ENCODE results near the gene GNGT1.
"Not testable (repeated sequence)": the region's sequence is repeated elsewhere in the genome, so short reads cannot be mapped to it uniquely, and the experiment has no call there.

GNGT1 gene

GRCh38 chr7:93902777-93903423, 3.5 kb upstream of the GNGT1 start:
- no peak for DNase-seq (ENCODE audit: low read depth, low spot score)

GRCh38 chr7:93910076-93910994, 4.0 kb downstream of the GNGT1 start:
- no peak for DNase-seq (ENCODE audit: low read depth, low spot score)

DNA sequence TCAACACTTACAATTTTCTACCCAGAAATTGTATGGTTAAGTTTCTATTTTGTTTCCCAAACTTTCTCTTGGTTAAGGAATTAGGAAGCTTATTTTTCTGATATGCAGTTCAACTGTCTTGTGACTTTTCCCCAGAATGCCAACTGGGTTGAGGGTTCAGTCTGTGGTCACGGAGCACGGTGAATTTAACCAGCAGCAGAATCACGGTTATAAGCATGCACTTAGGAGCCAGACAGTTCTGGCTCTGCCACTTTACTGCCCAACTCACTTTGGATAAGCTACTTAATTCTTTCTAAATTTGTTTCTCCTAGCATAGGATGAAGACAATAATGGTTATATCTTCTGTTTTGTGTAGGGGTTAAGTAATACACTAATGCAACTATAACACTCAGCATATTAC, 4.9 kb downstream of the GNGT1 start:
- DNase-seq (ENCODE audit: low read depth, low spot score) = not testable (repeated sequence)

DNA sequence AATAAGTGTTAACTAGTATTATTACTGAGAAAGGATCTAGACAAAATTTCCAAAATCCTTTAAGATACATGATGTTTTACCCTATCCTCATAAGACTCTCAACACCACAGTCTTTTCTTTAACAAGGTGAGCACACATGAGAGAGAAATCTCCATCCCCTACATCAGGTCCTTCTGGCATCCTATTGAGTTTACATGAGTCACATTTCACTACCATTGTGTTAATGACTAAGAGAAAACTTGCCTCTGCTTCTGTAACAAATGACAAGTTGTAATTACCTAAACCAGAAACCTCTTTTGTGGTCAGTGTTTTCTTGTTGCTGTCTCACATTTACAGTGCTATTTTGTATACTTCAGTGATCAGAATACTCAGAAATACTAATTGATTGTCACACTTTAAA, 5.3 kb downstream of the GNGT1 start:
- not testable (repeated sequence) for DNase-seq (ENCODE audit: low read depth, low spot score)

GRCh38 chr7:93913197-93913596, 6.8 kb downstream of the GNGT1 start:
- DNase-seq (ENCODE audit: low read depth, low spot score) = no peak

- no peak for DNase-seq (ENCODE audit: low read depth, low spot score)
These were observed 8.3 kb downstream of the GNGT1 start for GRCh38 chr7:93914581-93915066.

GRCh38 chr7:93915206-93915842, 9.0 kb downstream of the GNGT1 start:
- DNase-seq (ENCODE audit: low read depth, low spot score) = not testable (repeated sequence)

GRCh38 chr7:93915888-93916287, 9.5 kb downstream of the GNGT1 start:
- DNase-seq (ENCODE audit: low read depth, low spot score) = not testable (repeated sequence)

DNA sequence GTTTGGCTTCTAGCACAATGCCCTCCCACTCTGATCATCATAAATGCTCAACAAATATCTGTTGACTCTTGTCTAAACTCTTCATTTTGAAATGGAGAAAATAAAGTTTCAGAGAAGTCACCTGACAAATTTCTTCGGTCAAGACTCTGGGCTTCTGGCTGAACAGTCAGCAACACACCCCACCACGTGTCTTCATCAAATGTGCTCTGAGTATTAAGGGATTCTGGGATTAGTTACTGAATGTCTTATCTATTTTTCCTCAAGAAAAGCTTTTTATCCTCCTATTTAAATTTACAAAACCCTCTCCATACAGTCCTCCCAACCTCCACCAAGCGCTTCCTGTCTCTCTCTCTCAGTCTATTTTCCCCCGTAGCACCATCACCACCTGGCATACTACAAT, 9.9 kb downstream of the GNGT1 start:
- DNase-seq (ENCODE audit: low read depth, low spot score) = not testable (repeated sequence)

- no peak for DNase-seq (ENCODE audit: low read depth, low spot score)
These were observed 14.3 kb downstream of the GNGT1 start for GRCh38 chr7:93920496-93921182.

DNA sequence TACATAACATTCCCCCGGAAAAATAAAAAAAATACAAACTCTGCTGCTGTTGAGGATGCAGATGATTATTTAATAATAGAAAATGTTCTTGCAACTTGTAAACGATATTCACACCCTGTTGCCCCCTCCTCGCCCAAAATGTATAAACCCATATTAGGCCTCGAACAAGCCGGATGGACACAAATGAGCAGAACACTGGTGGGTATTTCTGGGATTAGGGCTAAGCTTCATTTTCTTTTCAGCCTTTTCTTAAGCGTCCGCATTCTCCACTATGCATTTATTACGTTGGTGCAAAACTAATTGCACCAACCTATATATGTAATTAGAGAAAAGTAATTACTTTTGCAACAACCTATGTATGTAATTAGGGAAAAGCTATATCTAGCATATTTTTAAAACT, 14.8 kb downstream of the GNGT1 start:
- no peak for DNase-seq (ENCODE audit: low read depth, low spot score)

- DNase-seq (ENCODE audit: low read depth, low spot score) = no peak
These were observed 15.5 kb downstream of the GNGT1 start, which contains the start of gene GNG11 for GRCh38 chr7:93921607-93922566. GNG11 (plus strand) TSS chr7:93921735; CDS start chr7:93922138, 403 bp downstream.

DNA sequence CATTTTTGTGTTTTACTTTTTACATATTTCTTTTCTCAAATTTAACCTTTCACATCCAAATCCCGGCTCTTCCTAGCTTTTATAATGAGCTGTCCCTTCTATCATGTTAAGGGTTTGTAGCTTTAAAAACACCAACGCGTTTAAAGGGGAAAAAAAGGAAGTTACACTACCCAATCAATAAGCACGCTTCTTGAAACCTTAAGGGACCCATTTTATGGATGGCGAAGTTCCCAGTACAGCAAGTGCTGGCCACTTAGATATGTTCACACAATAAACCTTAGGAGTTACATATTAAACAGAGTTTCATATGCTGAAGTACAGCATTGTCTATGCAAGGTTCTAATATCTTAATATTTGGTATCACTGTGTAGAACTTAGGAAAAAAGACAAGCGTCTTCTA, 16.9 kb downstream of the GNGT1 start:
- no peak for DNase-seq (ENCODE audit: low read depth, low spot score)

GRCh38 chr7:93923942-93924341, 17.6 kb downstream of the GNGT1 start:
- DNase-seq (ENCODE audit: low read depth, low spot score) = no peak

DNA sequence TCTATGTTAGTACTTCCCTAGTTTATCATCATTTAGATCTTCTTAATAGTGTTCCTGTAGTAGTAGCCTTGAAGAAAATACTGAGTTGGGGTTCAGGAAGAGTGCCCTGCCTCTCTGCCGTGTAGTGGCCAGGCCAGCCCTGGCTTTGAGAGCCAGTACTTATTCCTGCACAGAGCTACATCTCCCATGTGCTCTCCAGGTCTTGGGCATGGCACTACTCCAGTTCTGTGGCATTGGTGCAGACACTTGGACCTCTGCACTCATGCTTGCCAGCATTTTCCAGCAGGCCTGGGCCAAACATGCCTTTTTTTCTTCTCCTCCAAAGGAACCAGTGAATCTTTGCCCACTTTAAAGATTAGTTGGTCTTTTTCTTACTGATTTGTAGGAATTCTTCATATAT, 20.4 kb downstream of the GNGT1 start:
- no peak for DNase-seq (ENCODE audit: low read depth, low spot score)

GRCh38 chr7:93927585-93927984, 21.2 kb downstream of the GNGT1 start:
- no peak for DNase-seq (ENCODE audit: low read depth, low spot score)

DNA sequence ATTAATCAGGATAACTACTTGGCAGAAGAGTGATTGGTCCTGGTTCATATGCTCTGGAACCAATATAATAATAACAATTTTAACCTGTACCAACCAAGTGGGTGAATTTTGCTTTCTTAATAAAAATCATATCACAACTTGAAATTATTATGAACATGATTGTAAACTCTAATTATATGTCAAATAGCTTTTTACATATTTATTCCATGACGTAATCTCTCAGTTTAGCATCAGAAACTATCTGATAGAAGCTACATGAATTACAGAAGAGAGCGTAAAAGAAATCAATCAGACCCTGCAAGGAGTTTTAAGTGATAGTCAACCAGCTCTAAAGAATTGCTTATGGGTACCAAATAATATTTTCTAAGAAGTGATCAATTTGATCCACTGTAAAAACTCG, 25.3 kb downstream of the GNGT1 start:
- no peak for DNase-seq (ENCODE audit: low read depth, low spot score)

DNA sequence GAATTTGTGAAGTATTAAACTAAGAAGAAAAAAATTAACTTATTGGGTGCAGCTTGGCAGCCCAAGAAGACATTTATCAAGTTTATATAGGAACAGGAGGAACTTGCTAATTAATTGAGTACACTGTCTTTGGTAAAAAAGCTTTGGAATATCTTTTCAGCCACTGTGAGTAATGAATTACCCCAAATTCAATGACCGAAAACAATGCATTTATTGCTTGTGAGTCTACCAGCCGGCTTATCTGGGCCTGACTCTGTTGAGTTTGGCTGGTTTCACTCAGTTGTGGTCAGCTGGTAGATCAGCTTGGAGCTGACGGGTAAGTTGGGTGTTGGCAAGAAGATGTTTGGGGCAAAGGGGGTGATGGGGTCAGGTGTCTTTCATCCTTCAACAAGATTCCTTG, 26.8 kb downstream of the GNGT1 start:
- no peak for DNase-seq (ENCODE audit: low read depth, low spot score)

DNA sequence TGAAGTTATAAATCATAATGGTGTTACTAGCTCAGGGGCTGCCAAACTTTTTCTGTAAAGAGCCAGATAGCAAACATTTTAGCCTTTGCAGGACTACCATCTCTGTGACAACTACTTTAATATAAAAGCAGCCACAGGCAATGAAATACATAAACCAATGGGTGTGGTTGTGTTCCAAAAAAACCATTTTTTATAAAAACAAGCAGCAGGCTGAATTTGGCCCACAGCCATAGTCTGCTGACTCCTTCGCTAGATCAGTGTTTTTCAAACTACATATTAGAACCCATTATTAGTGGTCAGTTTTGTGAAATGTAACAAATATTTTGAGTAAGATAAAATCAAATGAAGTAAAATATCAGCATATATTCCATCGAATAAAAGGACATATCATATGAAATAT, 28.7 kb downstream of the GNGT1 start:
- no peak for DNase-seq (ENCODE audit: low read depth, low spot score)

DNA sequence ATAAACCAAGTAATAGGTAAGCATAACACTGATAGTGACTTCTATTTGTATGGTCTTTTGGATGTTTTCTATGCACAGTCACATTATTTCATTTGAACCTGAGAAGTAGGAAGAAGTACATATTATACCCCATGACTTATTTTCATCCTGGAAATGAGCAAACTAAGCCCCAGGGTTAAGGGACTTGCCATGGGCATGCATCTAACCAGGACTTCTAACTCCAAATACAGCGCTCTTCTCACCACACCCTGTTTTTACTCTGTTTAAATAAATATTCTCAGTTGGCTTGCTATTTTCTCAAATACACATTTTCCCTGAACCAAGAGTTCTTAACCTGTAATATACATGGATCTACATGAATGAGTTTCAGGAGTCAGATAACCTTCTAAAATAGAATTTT, 31.5 kb downstream of the GNGT1 start:
- no peak for DNase-seq (ENCODE audit: low read depth, low spot score)

DNA sequence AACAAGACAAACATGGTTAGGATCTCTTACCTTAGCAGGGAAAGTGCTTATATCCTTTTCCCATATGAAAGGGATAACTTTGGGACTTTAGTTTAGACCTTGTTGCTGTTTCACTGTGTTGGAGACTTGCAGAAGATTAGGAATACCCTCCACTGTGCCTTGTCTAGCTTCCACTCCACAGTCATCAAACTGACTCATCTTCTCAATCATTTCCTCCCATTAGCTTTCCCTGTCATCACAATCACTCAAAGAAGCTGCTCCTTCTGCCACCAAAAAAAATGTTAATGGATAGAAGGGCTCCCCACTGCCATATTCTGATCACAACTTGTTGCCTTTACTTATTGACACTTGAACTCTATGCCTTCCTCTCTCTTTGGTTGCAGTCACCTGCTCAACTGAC, 31.9 kb downstream of the GNGT1 start:
- DNase-seq (ENCODE audit: low read depth, low spot score) = no peak
